Adipocyte (in vitro differentiated cells): ENCODE measurements around the gene TULP3.
A peak's percentile ranks its signal among the peaks of the same experiment; 100 is the strongest.
"Not testable (repeated sequence)": the region's sequence is repeated elsewhere in the genome, so short reads cannot be mapped to it uniquely, and the experiment has no call there.

Experiments
- DNase-seq: peaks from one replicate; pipeline ENCODE4 v3.0.0-alpha.2; 2015; ENCODE audit warnings: low read depth
- H3K27me3 ChIP-seq: replicated peaks from 2 replicates; pipeline ENCODE4 v1.7.0; 2013; ENCODE audit warnings: mild to moderate bottlenecking, low read length, moderate library complexity; ENCODE audit not compliant: control insufficient read depth, insufficient read depth
- H3K36me3 ChIP-seq: 2 replicates; pipeline ENCODE4 v1.7.0; 2013; ENCODE audit warnings: low read length, mild to moderate bottlenecking, moderate library complexity; ENCODE audit not compliant: control insufficient read depth, insufficient read depth, severe bottlenecking
- H3K4me1 ChIP-seq: 2 replicates; pipeline ENCODE4 v1.7.0; 2013; ENCODE audit warnings: mild to moderate bottlenecking, low read length, moderate library complexity; ENCODE audit not compliant: control insufficient read depth, insufficient read depth
- H3K4me3 ChIP-seq: 2 replicates; pipeline ENCODE4 v1.7.0; 2013; ENCODE audit warnings: mild to moderate bottlenecking, low read length, moderate library complexity
- H3K9ac ChIP-seq: 2 replicates; pipeline ENCODE4 v1.7.0; 2013; ENCODE audit warnings: mild to moderate bottlenecking, low read length, moderate library complexity
- H3K9me3 ChIP-seq: 2 replicates; pipeline ENCODE4 v1.7.0; 2013; ENCODE audit warnings: mild to moderate bottlenecking, low read length, moderate library complexity; ENCODE audit not compliant: control insufficient read depth

TULP3 gene

GRCh38 chr12:2857576-2857975 lies 33.1 kb upstream of the TULP3 start:
- H3K4me3 ChIP-seq: no peak overlapping the region
- no peaks in the 10 kb centered on the region for H3K27me3 ChIP-seq
- H3K36me3 ChIP-seq: no peaks in the 10 kb centered on the region
- H3K9ac ChIP-seq: no peak overlapping the region
- no peak for DNase-seq
- H3K9me3 ChIP-seq: no peaks in the 10 kb centered on the region
- peaks cover 7% of the 10 kb centered on the region for H3K4me1 ChIP-seq

GRCh38 chr12:2858334-2858733 lies 32.4 kb upstream of the TULP3 start:
- H3K4me1 ChIP-seq: peaks cover 4% of the 10 kb centered on the region
- no peaks in the 10 kb centered on the region for H3K9me3 ChIP-seq
- H3K36me3 ChIP-seq: no peaks in the 10 kb centered on the region
- no peak overlapping the region for H3K9ac ChIP-seq
- no peaks in the 10 kb centered on the region for H3K27me3 ChIP-seq
- H3K4me3 ChIP-seq: no peak overlapping the region
- DNase-seq: no peak

- H3K27me3 ChIP-seq: no peaks in the 10 kb centered on the region
- no peaks in the 10 kb centered on the region for H3K36me3 ChIP-seq
- DNase-seq: no peak
- peaks cover 4% of the 10 kb centered on the region for H3K4me1 ChIP-seq
- no peak overlapping the region for H3K9ac ChIP-seq
- H3K9me3 ChIP-seq: no peaks in the 10 kb centered on the region
- H3K4me3 ChIP-seq: no peak overlapping the region
Observed at GRCh38 chr12:2858944-2859421, 31.7 kb upstream of the TULP3 start.

GRCh38 chr12:2860170-2860569 lies 30.5 kb upstream of the TULP3 start:
- Histone ChIP-seq H3K9me3 (no peaks in the 10 kb centered on the region), H3K27me3 (no peaks in the 10 kb centered on the region), H3K4me3 (no peak overlapping the region), H3K4me1 (peaks cover 4% of the 10 kb centered on the region), H3K9ac (no peak overlapping the region), H3K36me3 (no peaks in the 10 kb centered on the region)
- no peak for DNase-seq

- DNase-seq: no peak
- Histone ChIP-seq H3K9me3 (no peaks in the 10 kb centered on the region), H3K27me3 (no peaks in the 10 kb centered on the region), H3K4me3 (no peak overlapping the region), H3K4me1 (peaks cover 4% of the 10 kb centered on the region), H3K36me3 (no peaks in the 10 kb centered on the region), H3K9ac (no peak overlapping the region)
Observed at GRCh38 chr12:2862876-2863275, 27.8 kb upstream of the TULP3 start.

GRCh38 chr12:2863402-2863801 lies 27.3 kb upstream of the TULP3 start:
- not testable (repeated sequence) for H3K27me3 ChIP-seq, H3K4me3 ChIP-seq, H3K9me3 ChIP-seq, H3K36me3 ChIP-seq, H3K4me1 ChIP-seq, DNase-seq, H3K9ac ChIP-seq

GRCh38 chr12:2864198-2864597 lies 26.5 kb upstream of the TULP3 start:
- no peaks in the 10 kb centered on the region for H3K4me1 ChIP-seq
- H3K9ac ChIP-seq: no peak overlapping the region
- no peaks in the 10 kb centered on the region for H3K27me3 ChIP-seq
- H3K4me3 ChIP-seq: no peak overlapping the region
- H3K36me3 ChIP-seq: no peaks in the 10 kb centered on the region
- DNase-seq: no peak
- H3K9me3 ChIP-seq: no peaks in the 10 kb centered on the region

GRCh38 chr12:2868986-2869632 lies 21.6 kb upstream of the TULP3 start:
- H3K36me3 ChIP-seq, H3K9ac ChIP-seq: not testable (repeated sequence)

GRCh38 chr12:2876431-2877046 lies 14.2 kb upstream of the TULP3 start:
- Histone ChIP-seq H3K9me3 (no peaks in the 10 kb centered on the region), H3K4me3 (peak overlapping the region; percentile 84)
- DNase-seq: peak; percentile 15

More at GRCh38 chr12:2868986-2869632, 21.6 kb upstream of the TULP3 start:
- not testable (repeated sequence) for H3K9me3 ChIP-seq, H3K4me3 ChIP-seq, H3K27me3 ChIP-seq, H3K4me1 ChIP-seq
- peak; percentile 42 for DNase-seq

GRCh38 chr12:2877047-2877952 lies 13.4 kb upstream of the TULP3 start, which contains the start of the genes FOXM1 and RHNO1:
FOXM1 (minus strand) TSS chr12:2877174; CDS start chr12:2874478, 2,696 bp downstream.
RHNO1 (plus strand) TSS chr12:2877223; CDS start chr12:2885367, 8,144 bp downstream.
- Histone ChIP-seq H3K4me1 (peaks cover 18% of the 10 kb centered on the region), H3K9me3 (no peaks in the 10 kb centered on the region), H3K9ac (peak within 1 kb of the TSS; percentile 92), H3K4me3 (peak within 1 kb of the TSS; percentile 84), H3K27me3 (no peaks in the 10 kb centered on the region), H3K36me3 (no peaks in the 10 kb centered on the region)
- peak; percentile 97 for DNase-seq

More at GRCh38 chr12:2876431-2877046, 14.2 kb upstream of the TULP3 start:
- Histone ChIP-seq H3K36me3 (no peaks in the 10 kb centered on the region), H3K27me3 (no peaks in the 10 kb centered on the region), H3K9ac (peak overlapping the region; percentile 83), H3K4me1 (peaks cover 18% of the 10 kb centered on the region)
